Measurements from ENCODE around the gene PLS3.

DNA sequence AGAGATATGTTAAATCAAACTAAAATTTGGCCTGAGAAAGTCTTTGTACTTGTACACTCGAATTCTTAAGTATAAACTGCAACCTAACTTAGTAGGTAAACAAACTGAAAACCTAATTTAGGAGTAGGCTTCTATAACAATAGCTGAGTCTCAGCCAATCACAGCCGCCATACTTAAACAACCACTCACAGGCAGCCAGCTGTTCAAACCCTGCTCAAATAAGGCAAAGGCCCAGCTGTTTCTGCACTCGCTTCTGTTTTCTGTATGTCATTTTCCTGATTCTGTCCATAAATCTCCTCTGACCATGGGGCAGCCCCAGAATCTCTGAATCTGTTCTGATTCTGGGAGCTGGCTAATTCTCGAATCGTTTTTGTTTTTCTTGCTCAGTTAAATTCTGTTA, 7.8 kb upstream of the PLS3 start:
- TF ChIP-seq, protein P1, sequence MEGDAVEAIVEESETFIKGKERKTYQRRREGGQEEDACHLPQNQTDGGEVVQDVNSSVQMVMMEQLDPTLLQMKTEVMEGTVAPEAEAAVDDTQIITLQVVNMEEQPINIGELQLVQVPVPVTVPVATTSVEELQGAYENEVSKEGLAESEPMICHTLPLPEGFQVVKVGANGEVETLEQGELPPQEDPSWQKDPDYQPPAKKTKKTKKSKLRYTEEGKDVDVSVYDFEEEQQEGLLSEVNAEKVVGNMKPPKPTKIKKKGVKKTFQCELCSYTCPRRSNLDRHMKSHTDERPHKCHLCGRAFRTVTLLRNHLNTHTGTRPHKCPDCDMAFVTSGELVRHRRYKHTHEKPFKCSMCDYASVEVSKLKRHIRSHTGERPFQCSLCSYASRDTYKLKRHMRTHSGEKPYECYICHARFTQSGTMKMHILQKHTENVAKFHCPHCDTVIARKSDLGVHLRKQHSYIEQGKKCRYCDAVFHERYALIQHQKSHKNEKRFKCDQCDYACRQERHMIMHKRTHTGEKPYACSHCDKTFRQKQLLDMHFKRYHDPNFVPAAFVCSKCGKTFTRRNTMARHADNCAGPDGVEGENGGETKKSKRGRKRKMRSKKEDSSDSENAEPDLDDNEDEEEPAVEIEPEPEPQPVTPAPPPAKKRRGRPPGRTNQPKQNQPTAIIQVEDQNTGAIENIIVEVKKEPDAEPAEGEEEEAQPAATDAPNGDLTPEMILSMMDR (conservative IDR thresholded peaks at IDR 0.05; ENCODE audit: low read depth, low read length), result no peak
- no peak for TF ChIP-seq RAD21 (IDR thresholded peaks at IDR 0.05; ENCODE audit: low read length)
- TF ChIP-seq MXI1 (IDR thresholded peaks at IDR 0.05; ENCODE audit: borderline replicate concordance, low read depth, low read length), result no peak
- TF ChIP-seq, protein P2, sequence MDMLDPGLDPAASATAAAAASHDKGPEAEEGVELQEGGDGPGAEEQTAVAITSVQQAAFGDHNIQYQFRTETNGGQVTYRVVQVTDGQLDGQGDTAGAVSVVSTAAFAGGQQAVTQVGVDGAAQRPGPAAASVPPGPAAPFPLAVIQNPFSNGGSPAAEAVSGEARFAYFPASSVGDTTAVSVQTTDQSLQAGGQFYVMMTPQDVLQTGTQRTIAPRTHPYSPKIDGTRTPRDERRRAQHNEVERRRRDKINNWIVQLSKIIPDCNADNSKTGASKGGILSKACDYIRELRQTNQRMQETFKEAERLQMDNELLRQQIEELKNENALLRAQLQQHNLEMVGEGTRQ (IDR thresholded peaks at IDR 0.05; ENCODE audit: low read depth, low read length), result no peak
- no peak for TF ChIP-seq POLR2A (IDR thresholded peaks at IDR 0.05; ENCODE audit: low read depth, low read length)
- no peak for TF ChIP-seq SMC3 (IDR thresholded peaks at IDR 0.05; ENCODE audit: low read depth, low read length)
- TF ChIP-seq RFX5 (IDR thresholded peaks at IDR 0.05; ENCODE audit: low read depth, low read length), result no peak
- no peak for TF ChIP-seq CEBPB (IDR thresholded peaks at IDR 0.05; ENCODE audit: low read depth, low read length)
- no peak for TF ChIP-seq BHLHE40 (IDR thresholded peaks at IDR 0.05; ENCODE audit: low read depth, low read length)

Data from IMR-90 (cell line).